Stimulated activated CD4-positive, alpha-beta T cell treated with anti-CD3 and anti-CD28 coated beads, Interleukin-4, amount 100 ng/mL, for 4 hours (primary cell): ENCODE data around the gene EFCC1.
"Not testable (repeated sequence)": the region's sequence is repeated elsewhere in the genome, so short reads cannot be mapped to it uniquely, and the experiment has no call there.

Source experiments
- DNase-seq, 2 experiments: peaks; one replicate each; pipeline ENCODE4 v3.0.0-alpha.2; 2020

Gene EFCC1

GRCh38 chr3:129084501-129084900, 83.4 kb downstream of the EFCC1 start:
- DNase-seq, result no peak

DNA sequence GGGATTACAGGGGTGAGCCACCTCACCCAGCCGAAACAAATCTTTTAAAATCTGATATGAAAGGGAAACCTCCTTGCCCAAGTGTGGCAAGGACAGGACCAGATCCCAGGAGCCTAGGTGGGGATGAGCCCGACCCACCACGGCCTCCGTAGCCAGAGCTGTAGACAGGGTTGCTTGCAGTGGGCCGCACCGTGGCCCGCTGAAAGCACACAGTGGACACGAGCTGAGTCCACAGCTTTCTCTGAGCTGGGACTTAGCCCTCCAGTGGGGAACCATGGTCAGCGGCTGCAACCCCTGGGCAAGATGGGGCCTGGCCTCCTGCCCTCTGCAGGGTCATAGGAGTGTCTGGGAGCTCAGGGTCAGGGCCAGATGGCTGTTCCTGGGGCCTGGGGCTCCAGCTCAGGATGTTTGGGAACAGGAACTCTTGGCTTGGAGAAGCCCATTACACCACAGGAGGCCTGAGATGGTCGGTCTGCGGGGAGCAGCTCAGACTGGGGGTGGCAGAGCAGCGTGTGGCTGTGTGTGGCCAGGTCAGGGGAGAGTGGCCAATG, 84.1 kb downstream of the EFCC1 start:
- DNase-seq, result no peak

GRCh38 chr3:129085818-129086217, 84.7 kb downstream of the EFCC1 start:
- DNase-seq, result no peak

DNA sequence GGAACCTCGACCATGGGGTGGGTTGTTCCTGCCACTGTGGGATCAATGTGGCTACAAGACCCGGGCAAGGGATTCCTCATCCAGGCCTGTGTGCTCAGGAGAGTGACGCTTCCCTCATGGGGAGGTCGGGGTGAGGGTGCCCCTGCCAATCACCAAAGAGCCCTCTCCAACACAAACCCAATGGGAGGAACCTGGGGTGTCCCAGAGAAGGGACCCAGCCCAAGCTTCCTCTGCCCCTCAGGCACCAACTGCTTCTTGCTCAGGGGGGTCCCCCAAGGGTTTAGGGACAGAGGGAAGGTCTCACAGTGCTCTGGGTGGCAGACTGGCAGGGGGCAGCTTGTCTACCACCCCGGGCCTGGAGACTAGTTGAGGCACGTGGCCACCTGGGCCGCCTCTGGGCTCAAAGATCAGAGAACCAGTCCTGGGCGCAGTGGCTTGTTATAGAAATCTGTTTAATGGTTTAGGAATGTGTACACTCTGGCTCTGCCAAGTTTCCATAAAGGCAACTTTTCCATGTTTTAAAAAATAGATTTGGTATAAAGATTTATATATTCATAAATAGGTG, 86.1 kb downstream of the EFCC1 start:
- DNase-seq, result no peak

DNA sequence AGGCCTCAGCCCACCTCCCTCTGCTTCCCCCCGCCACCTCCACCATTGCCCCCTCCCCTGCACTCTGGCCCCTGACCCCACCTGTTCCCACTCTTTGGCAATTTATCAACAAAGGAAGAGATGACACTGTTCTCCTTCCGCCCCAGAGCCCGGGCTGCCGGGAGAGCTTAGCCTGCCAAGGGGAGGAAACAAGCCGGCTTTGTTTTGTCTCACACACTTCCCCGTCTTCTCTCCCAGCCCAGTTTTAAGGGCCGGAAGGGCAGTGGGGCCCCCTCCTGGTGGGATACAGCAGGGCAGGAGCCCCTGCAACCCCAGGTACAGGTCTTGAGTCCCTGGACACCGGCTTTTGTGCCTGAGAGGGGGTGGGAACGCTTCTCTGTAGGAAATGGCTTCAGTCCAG, 86.8 kb downstream of the EFCC1 start:
- not testable (repeated sequence) for DNase-seq

- DNase-seq, result not testable (repeated sequence)
These were observed 87.2 kb downstream of the EFCC1 start for GRCh38 chr3:129088312-129088711.
